Stomach (tissue), 9 donors: ENCODE measurements around the gene PRKCH. TPM values are rescaled to one million over a fixed set of nuclear protein-coding genes. Genes with fewer than 3 reads are reported as not detected.

Experiments used
- DNase-seq, 2 donors: peaks; one replicate each; pipeline versions ENCODE4 v3.0.0 to v3.0.0-alpha.2; 2013 to 2019
- H3K27ac ChIP-seq, 5 donors: fragments of 200-600 bp in 4 of 5; sonication (generic) in 4 of 5; one replicate each; pipeline ENCODE4 v1.5.1; 2013 to 2019; ENCODE audit warnings: mild to moderate bottlenecking in 1 of 5, moderate library complexity in 1 of 5
- H3K27me3 ChIP-seq, 3 donors: fragments of 200-600 bp; sonication (generic); one replicate each; pipeline ENCODE4 v1.5.1; 2017 to 2019; ENCODE audit warnings: mixed run types in 1 of 3
- H3K36me3 ChIP-seq, 4 donors: fragments of 200-600 bp; sonication (generic); 1 replicate in 3 of 4; 2 replicates in 1 of 4; pipeline ENCODE4 v1.5.1; 2016 to 2019
- H3K4me1 ChIP-seq, 4 donors: fragments of 200-600 bp; sonication (generic); one replicate each; pipeline ENCODE4 v1.5.1; 2016 to 2019
- H3K4me3 ChIP-seq, 4 donors: fragments of 200-600 bp; sonication (generic) in 3 of 4; one replicate each; pipeline ENCODE4 v1.5.1; 2016 to 2019; ENCODE audit warnings: mild to moderate bottlenecking in 1 of 4
- H3K9me3 ChIP-seq, 4 donors: fragments of 200-600 bp; sonication (generic); one replicate each; pipeline ENCODE4 v1.5.1; 2016 to 2019
- CTCF ChIP-seq, 7 experiments: fragments of 450-650 bp in 4 of 7; fragments of 200-600 bp in 3 of 7; sonication (generic) in 3 of 7; IDR thresholded peaks; one replicate each; pipeline ENCODE4 v1.5.1; 2016 to 2019; ENCODE audit warnings: antibody characterized with exemption in 7 of 7, control low read depth in 2 of 7, mild to moderate bottlenecking in 1 of 7
- EP300 ChIP-seq: sonication (generic); formaldehyde crosslinking; IDR thresholded peaks from one replicate; pipeline ENCODE4 v1.6.1; 2017; ENCODE audit warnings: antibody characterized with exemption
- POLR2A ChIP-seq, 4 donors: fragments of 450-650 bp; IDR thresholded peaks; one replicate each; pipeline ENCODE4 v1.6.1; 2016; ENCODE audit warnings: antibody characterized with exemption in 4 of 4, control low read depth in 2 of 4, mild to moderate bottlenecking in 1 of 4, moderate library complexity in 1 of 4
- POLR2AphosphoS5 ChIP-seq, 3 donors: sonication (generic); formaldehyde crosslinking; IDR thresholded peaks; one replicate each; pipeline ENCODE4 v1.6.1; 2016; ENCODE audit warnings: antibody characterized with exemption in 3 of 3
- WGBS, 5 donors: extraction: QIAGEN DNeasy Blood & Tissue Kit in 3 of 5; methylation state at CpG; one replicate each; pipeline versions ENCODE4 v1.1.5 to v1.1.7; 2013 to 2018; 5-methylcytosine and 5-hydroxymethylcytosine counted together
- intact Hi-C: fragments of 100-400 bp; cut with DNase I; formaldehyde crosslinking; loops from one replicate; pipeline ENCODE4 v1.15.1; 2023; ENCODE audit warnings: low total_unique reads
- polyA plus RNA-seq, 3 donors: library from polyadenylated mRNA; stranded (reverse); fragments of 200-250 nt; gene quantifications; one replicate each; pipeline ENCODE4 v1.2.3, GENCODE V29; 2013
- total RNA-seq, 5 donors: library from RNA; depleted of rRNA; stranded (reverse); fragments of >200 nt; gene quantifications; one replicate each; pipeline versions ENCODE4 v1.1.0 to v1.2.3, GENCODE V29; 2014 to 2016
- donor health status: healthy with polysubstance abuse.
- donor health status: Bipolar disorder and iron deficiency.
- donor health status: healthy.

The PRKCH gene
- total and polyA plus RNA-seq, 8 donors, result 5.5 to 84.0 (median 14.7) TPM

- no peaks in the 10 kb centered on the region for H3K36me3 ChIP-seq
- peak in 1 of 2 donors; percentile 54 for DNase-seq
- H3K4me3 ChIP-seq, result no peak overlapping the region
- TF ChIP-seq CTCF (IDR thresholded peaks at IDR 0.05) (no peak), EP300 (no peak), POLR2AphosphoS5 (IDR thresholded peaks at IDR 0.05) (no peak)
- peak overlapping the region; percentile 38 to 90 (median 76) for H3K27ac ChIP-seq
- intact Hi-C loops, result no loop called here
- H3K4me1 ChIP-seq, result peaks cover 49 to 86% (median 56%) of the 10 kb centered on the region in 4 donors
- no peaks in the 10 kb centered on the region for H3K9me3 ChIP-seq
- no peaks in the 10 kb centered on the region for H3K27me3 ChIP-seq
- WGBS, 5 donors, result 41 to 64% (median 55%) methylated on average over 5 of the region's 5 CpGs
Measured at GRCh38 chr14:61530896-61531295, 209.5 kb downstream of the PRKCH start.

- H3K27ac ChIP-seq, result peak overlapping the region in 4 of 5 donors; percentile 74 to 90 (median 76)
- DNase-seq, result peak in 1 of 2 donors; percentile 57
Measured at GRCh38 chr14:61531465-61532122, 210.2 kb downstream of the PRKCH start.

GRCh38 chr14:61532123-61532505 lies 210.7 kb downstream of the PRKCH start:
- intact Hi-C loops, result no loop called here
- H3K36me3 ChIP-seq, result no peaks in the 10 kb centered on the region
- H3K27me3 ChIP-seq, result no peaks in the 10 kb centered on the region
- H3K27ac ChIP-seq, result peak overlapping the region in 4 of 5 donors; percentile 74 to 90 (median 76)
- H3K4me3 ChIP-seq, result no peak overlapping the region
- DNase-seq, result no peak
- no peaks in the 10 kb centered on the region for H3K9me3 ChIP-seq
- no peak for TF ChIP-seq EP300
- TF ChIP-seq POLR2AphosphoS5 (IDR thresholded peaks at IDR 0.05), result no peak
- TF ChIP-seq POLR2A (IDR thresholded peaks at IDR 0.05), result no peak
- no peak for TF ChIP-seq CTCF (IDR thresholded peaks at IDR 0.05)
- peaks cover 41 to 83% (median 49%) of the 10 kb centered on the region in 4 donors for H3K4me1 ChIP-seq

More at GRCh38 chr14:61531465-61532122, 210.2 kb downstream of the PRKCH start:
- no peak overlapping the region for H3K4me3 ChIP-seq
- WGBS, 5 donors, result 12 to 36% (median 29%) methylated on average over 5 of the region's 5 CpGs
- no peaks in the 10 kb centered on the region for H3K9me3 ChIP-seq
- peaks cover 42 to 83% (median 51%) of the 10 kb centered on the region in 4 donors for H3K4me1 ChIP-seq
- no peak for TF ChIP-seq POLR2A (IDR thresholded peaks at IDR 0.05)
- no peak for TF ChIP-seq EP300
- no peak for TF ChIP-seq CTCF (IDR thresholded peaks at IDR 0.05)
- peak in 2 of 3 donors; percentile 72 to 84 for TF ChIP-seq POLR2AphosphoS5 (IDR thresholded peaks at IDR 0.05)
- H3K27me3 ChIP-seq, result no peaks in the 10 kb centered on the region
- intact Hi-C loops, result no loop called here
- H3K36me3 ChIP-seq, result no peaks in the 10 kb centered on the region

GRCh38 chr14:61532763-61533162 lies 211.4 kb downstream of the PRKCH start:
- 67 to 86% (median 77%) methylated on average over 6 of the region's 6 CpGs for WGBS, 5 donors
- TF ChIP-seq CTCF (IDR thresholded peaks at IDR 0.05), result no peak
- no peak for TF ChIP-seq EP300
- no peak for TF ChIP-seq POLR2A (IDR thresholded peaks at IDR 0.05)
- peaks cover 41 to 83% (median 48%) of the 10 kb centered on the region in 4 donors for H3K4me1 ChIP-seq
- no peak for DNase-seq
- no peak overlapping the region for H3K4me3 ChIP-seq
- intact Hi-C loops, result no loop called here
- no peaks in the 10 kb centered on the region for H3K9me3 ChIP-seq
- peak overlapping the region; percentile 34 to 90 (median 76) for H3K27ac ChIP-seq
- H3K36me3 ChIP-seq, result no peaks in the 10 kb centered on the region
- H3K27me3 ChIP-seq, result no peaks in the 10 kb centered on the region
